AG20443 (cell line): Measurements from ENCODE around the gene BTBD6.

Experiments
- DNase-seq: peaks from one replicate; pipeline ENCODE4 v3.0.0; 2012; ENCODE audit warnings: low spot score, mixed read lengths

The BTBD6 gene

GRCh38 chr14:105211086-105211757 lies 37.1 kb upstream of the BTBD6 start:
- DNase-seq, result no peak

- no peak for DNase-seq
These were observed 36.6 kb upstream of the BTBD6 start for GRCh38 chr14:105211758-105212089.

GRCh38 chr14:105212541-105213300 lies 35.6 kb upstream of the BTBD6 start:
- DNase-seq, result no peak

- no peak for DNase-seq
These were observed 35.0 kb upstream of the BTBD6 start for GRCh38 chr14:105213361-105213760.

- DNase-seq, result no peak
These were observed 33.9 kb upstream of the BTBD6 start for GRCh38 chr14:105214324-105214915.

- no peak for DNase-seq
These were observed 32.7 kb upstream of the BTBD6 start for GRCh38 chr14:105215602-105216001.

- DNase-seq, result no peak
These were observed 31.7 kb upstream of the BTBD6 start for GRCh38 chr14:105216490-105217247.

GRCh38 chr14:105217774-105218173 lies 30.6 kb upstream of the BTBD6 start:
- DNase-seq, result no peak

GRCh38 chr14:105218611-105219010 lies 29.7 kb upstream of the BTBD6 start:
- DNase-seq, result no peak

- DNase-seq, result no peak
These were observed 29.2 kb upstream of the BTBD6 start for GRCh38 chr14:105219043-105219612.

GRCh38 chr14:105219753-105220152 lies 28.6 kb upstream of the BTBD6 start:
- no peak for DNase-seq

- no peak for DNase-seq
These were observed 27.4 kb upstream of the BTBD6 start for GRCh38 chr14:105220699-105221597.

GRCh38 chr14:105221598-105222178 lies 26.6 kb upstream of the BTBD6 start:
- no peak for DNase-seq

GRCh38 chr14:105223260-105223659 lies 25.1 kb upstream of the BTBD6 start:
- DNase-seq, result no peak

GRCh38 chr14:105223770-105224544 lies 24.4 kb upstream of the BTBD6 start:
- no peak for DNase-seq

- no peak for DNase-seq
These were observed 23.3 kb upstream of the BTBD6 start for GRCh38 chr14:105224845-105225570.

GRCh38 chr14:105226198-105226597 lies 22.1 kb upstream of the BTBD6 start:
- no peak for DNase-seq

- no peak for DNase-seq
These were observed 21.0 kb upstream of the BTBD6 start for GRCh38 chr14:105227346-105227745.

GRCh38 chr14:105228562-105228961 lies 19.8 kb upstream of the BTBD6 start:
- DNase-seq, result no peak
